ENCODE results near the gene GCK.
"Not testable (repeated sequence)": the region's sequence is repeated elsewhere in the genome, so short reads cannot be mapped to it uniquely, and the experiment has no call there.

GRCh38 chr7:44174694-44174948 lies 14.6 kb downstream of the GCK start:
- TF ChIP-seq ARNTL (CRISPR knock-in tag; IDR thresholded peaks at IDR 0.05; ENCODE audit: borderline replicate concordance, low read depth); ZNF8 (CRISPR knock-in tag; IDR thresholded peaks at IDR 0.05); PPARA (CRISPR knock-in tag; IDR thresholded peaks at IDR 0.05; ENCODE audit: borderline replicate concordance); TOX (CRISPR knock-in tag; IDR thresholded peaks at IDR 0.05; ENCODE audit: borderline replicate concordance): not testable (repeated sequence)
- TF ChIP-seq, protein P1, sequence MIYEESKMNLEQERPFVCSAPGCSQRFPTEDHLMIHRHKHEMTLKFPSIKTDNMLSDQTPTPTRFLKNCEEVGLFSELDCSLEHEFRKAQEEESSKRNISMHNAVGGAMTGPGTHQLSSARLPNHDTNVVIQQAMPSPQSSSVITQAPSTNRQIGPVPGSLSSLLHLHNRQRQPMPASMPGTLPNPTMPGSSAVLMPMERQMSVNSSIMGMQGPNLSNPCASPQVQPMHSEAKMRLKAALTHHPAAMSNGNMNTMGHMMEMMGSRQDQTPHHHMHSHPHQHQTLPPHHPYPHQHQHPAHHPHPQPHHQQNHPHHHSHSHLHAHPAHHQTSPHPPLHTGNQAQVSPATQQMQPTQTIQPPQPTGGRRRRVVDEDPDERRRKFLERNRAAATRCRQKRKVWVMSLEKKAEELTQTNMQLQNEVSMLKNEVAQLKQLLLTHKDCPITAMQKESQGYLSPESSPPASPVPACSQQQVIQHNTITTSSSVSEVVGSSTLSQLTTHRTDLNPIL (CRISPR knock-in tag; IDR thresholded peaks at IDR 0.05; ENCODE audit: low read depth) = not testable (repeated sequence)
- TF ChIP-seq, protein P2, sequence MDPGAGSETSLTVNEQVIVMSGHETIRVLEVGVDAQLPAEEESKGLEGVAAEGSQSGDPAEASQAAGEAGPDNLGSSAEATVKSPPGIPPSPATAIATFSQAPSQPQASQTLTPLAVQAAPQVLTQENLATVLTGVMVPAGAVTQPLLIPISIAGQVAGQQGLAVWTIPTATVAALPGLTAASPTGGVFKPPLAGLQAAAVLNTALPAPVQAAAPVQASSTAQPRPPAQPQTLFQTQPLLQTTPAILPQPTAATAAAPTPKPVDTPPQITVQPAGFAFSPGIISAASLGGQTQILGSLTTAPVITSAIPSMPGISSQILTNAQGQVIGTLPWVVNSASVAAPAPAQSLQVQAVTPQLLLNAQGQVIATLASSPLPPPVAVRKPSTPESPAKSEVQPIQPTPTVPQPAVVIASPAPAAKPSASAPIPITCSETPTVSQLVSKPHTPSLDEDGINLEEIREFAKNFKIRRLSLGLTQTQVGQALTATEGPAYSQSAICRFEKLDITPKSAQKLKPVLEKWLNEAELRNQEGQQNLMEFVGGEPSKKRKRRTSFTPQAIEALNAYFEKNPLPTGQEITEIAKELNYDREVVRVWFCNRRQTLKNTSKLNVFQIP (CRISPR knock-in tag; IDR thresholded peaks at IDR 0.05; ENCODE audit: borderline replicate concordance, low read depth) = not testable (repeated sequence)
- TF ChIP-seq, protein P3, sequence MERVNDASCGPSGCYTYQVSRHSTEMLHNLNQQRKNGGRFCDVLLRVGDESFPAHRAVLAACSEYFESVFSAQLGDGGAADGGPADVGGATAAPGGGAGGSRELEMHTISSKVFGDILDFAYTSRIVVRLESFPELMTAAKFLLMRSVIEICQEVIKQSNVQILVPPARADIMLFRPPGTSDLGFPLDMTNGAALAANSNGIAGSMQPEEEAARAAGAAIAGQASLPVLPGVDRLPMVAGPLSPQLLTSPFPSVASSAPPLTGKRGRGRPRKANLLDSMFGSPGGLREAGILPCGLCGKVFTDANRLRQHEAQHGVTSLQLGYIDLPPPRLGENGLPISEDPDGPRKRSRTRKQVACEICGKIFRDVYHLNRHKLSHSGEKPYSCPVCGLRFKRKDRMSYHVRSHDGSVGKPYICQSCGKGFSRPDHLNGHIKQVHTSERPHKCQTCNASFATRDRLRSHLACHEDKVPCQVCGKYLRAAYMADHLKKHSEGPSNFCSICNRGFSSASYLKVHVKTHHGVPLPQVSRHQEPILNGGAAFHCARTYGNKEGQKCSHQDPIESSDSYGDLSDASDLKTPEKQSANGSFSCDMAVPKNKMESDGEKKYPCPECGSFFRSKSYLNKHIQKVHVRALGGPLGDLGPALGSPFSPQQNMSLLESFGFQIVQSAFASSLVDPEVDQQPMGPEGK (CRISPR knock-in tag; IDR thresholded peaks at IDR 0.05; ENCODE audit: borderline replicate concordance) = not testable (repeated sequence)
